ENCODE results near the gene SKAP1.
"Not testable (repeated sequence)": the region's sequence is repeated elsewhere in the genome, so short reads cannot be mapped to it uniquely, and the experiment has no call there.

The SKAP1 gene

GRCh38 chr17:48426019-48426665, 3.9 kb downstream of the SKAP1 start:
- DNase-seq (ENCODE audit: low read depth, low spot score) = no peak
- H3K4me3 ChIP-seq (ENCODE audit: low read length) = no peak overlapping the region

GRCh38 chr17:48422060-48422459, 8.0 kb downstream of the SKAP1 start:
- not testable (repeated sequence) for H3K4me3 ChIP-seq (ENCODE audit: low read length); DNase-seq (ENCODE audit: low read depth, low spot score)

GRCh38 chr17:48420823-48421222, 9.2 kb downstream of the SKAP1 start:
- DNase-seq (ENCODE audit: low read depth, low spot score) = no peak
- no peak overlapping the region for H3K4me3 ChIP-seq (ENCODE audit: low read length)

- DNase-seq (ENCODE audit: low read depth, low spot score) = no peak
- no peak overlapping the region for H3K4me3 ChIP-seq (ENCODE audit: low read length)
Observed at GRCh38 chr17:48416971-48417370, 13.0 kb downstream of the SKAP1 start.

- DNase-seq (ENCODE audit: low read depth, low spot score) = no peak
- no peak overlapping the region for H3K4me3 ChIP-seq (ENCODE audit: low read length)
Observed at GRCh38 chr17:48413613-48414405, 16.2 kb downstream of the SKAP1 start.

- no peak overlapping the region for H3K4me3 ChIP-seq (ENCODE audit: low read length)
- DNase-seq (ENCODE audit: low read depth, low spot score) = no peak
Observed at GRCh38 chr17:48412841-48413240, 17.2 kb downstream of the SKAP1 start.

- H3K4me3 ChIP-seq (ENCODE audit: low read length) = not testable (repeated sequence)
Observed at GRCh38 chr17:48410821-48411220, 19.2 kb downstream of the SKAP1 start.

GRCh38 chr17:48409607-48410006, 20.4 kb downstream of the SKAP1 start:
- no peak overlapping the region for H3K4me3 ChIP-seq (ENCODE audit: low read length)
- no peak for DNase-seq (ENCODE audit: low read depth, low spot score)

More at GRCh38 chr17:48410821-48411220, 19.2 kb downstream of the SKAP1 start:
- not testable (repeated sequence) for DNase-seq (ENCODE audit: low read depth, low spot score)

GRCh38 chr17:48406936-48407567, 23.0 kb downstream of the SKAP1 start:
- H3K4me3 ChIP-seq (ENCODE audit: low read length) = no peak overlapping the region
- no peak for DNase-seq (ENCODE audit: low read depth, low spot score)

- H3K4me3 ChIP-seq (ENCODE audit: low read length) = no peak overlapping the region
- DNase-seq (ENCODE audit: low read depth, low spot score) = no peak
Observed at GRCh38 chr17:48394821-48395220, 35.2 kb downstream of the SKAP1 start.

- no peak for DNase-seq (ENCODE audit: low read depth, low spot score)
- H3K4me3 ChIP-seq (ENCODE audit: low read length) = no peak overlapping the region
Observed at GRCh38 chr17:48393283-48393682, 36.7 kb downstream of the SKAP1 start.

- no peak overlapping the region for H3K4me3 ChIP-seq (ENCODE audit: low read length)
- no peak for DNase-seq (ENCODE audit: low read depth, low spot score)
Observed at GRCh38 chr17:48392857-48393256, 37.2 kb downstream of the SKAP1 start.

GRCh38 chr17:48391444-48391843, 38.6 kb downstream of the SKAP1 start:
- no peak overlapping the region for H3K4me3 ChIP-seq (ENCODE audit: low read length)
- no peak for DNase-seq (ENCODE audit: low read depth, low spot score)

GRCh38 chr17:48389903-48390302, 40.1 kb downstream of the SKAP1 start:
- no peak overlapping the region for H3K4me3 ChIP-seq (ENCODE audit: low read length)

GRCh38 chr17:48388955-48389743, 40.9 kb downstream of the SKAP1 start:
- no peak overlapping the region for H3K4me3 ChIP-seq (ENCODE audit: low read length)
- DNase-seq (ENCODE audit: low read depth, low spot score) = no peak

More at GRCh38 chr17:48389903-48390302, 40.1 kb downstream of the SKAP1 start:
- DNase-seq (ENCODE audit: low read depth, low spot score) = no peak

GRCh38 chr17:48386826-48387225, 43.2 kb downstream of the SKAP1 start:
- DNase-seq (ENCODE audit: low read depth, low spot score) = no peak

GRCh38 chr17:48385319-48385718, 44.7 kb downstream of the SKAP1 start:
- H3K4me3 ChIP-seq (ENCODE audit: low read length) = no peak overlapping the region
- no peak for DNase-seq (ENCODE audit: low read depth, low spot score)

More at GRCh38 chr17:48386826-48387225, 43.2 kb downstream of the SKAP1 start:
- no peak overlapping the region for H3K4me3 ChIP-seq (ENCODE audit: low read length)

GRCh38 chr17:48384164-48384563, 45.9 kb downstream of the SKAP1 start:
- DNase-seq (ENCODE audit: low read depth, low spot score) = no peak
- no peak overlapping the region for H3K4me3 ChIP-seq (ENCODE audit: low read length)

- no peak for DNase-seq (ENCODE audit: low read depth, low spot score)
- H3K4me3 ChIP-seq (ENCODE audit: low read length) = no peak overlapping the region
Observed at GRCh38 chr17:48382989-48383388, 47.0 kb downstream of the SKAP1 start.
